Measurements from ENCODE around the gene ST8SIA2. TPM values are rescaled to one million over a fixed set of nuclear protein-coding genes. Genes with fewer than 3 reads are reported as not detected.

Gene ST8SIA2
- total and polyA plus RNA-seq, 4 donors: not detected

- H3K36me3 ChIP-seq (ENCODE audit: control insufficient read depth in 4 of 4, insufficient read depth in 3 of 4, low read depth in 1 of 4, low read length in 3 of 4): no peaks in the 10 kb centered on the region
- no peak overlapping the region for H3K9ac ChIP-seq (ENCODE audit: low read depth in 1 of 2, low read length in 2 of 2)
- H3K4me3 ChIP-seq (ENCODE audit: low read depth in 1 of 3, low read length in 3 of 3): no peak overlapping the region
- H3K4me1 ChIP-seq (ENCODE audit: control insufficient read depth in 4 of 4, insufficient read depth in 4 of 4, low read length in 3 of 4): no peaks in the 10 kb centered on the region
- 79% methylated on average over 2 of the region's 2 CpGs for WGBS
- TF ChIP-seq ATF3 (IDR thresholded peaks at IDR 0.05) (no peak), RAD21 (IDR thresholded peaks at IDR 0.05) (no peak), GABPA (IDR thresholded peaks at IDR 0.05 in 1 of 2, conservative IDR thresholded peaks at IDR 0.05 in 1 of 2) (no peak), NR2F2 (IDR thresholded peaks at IDR 0.05) (no peak), JUND (IDR thresholded peaks at IDR 0.05) (no peak), ZBTB33 (IDR thresholded peaks at IDR 0.05) (no peak), FOXA2 (IDR thresholded peaks at IDR 0.05) (no peak), HNF4A (conservative IDR thresholded peaks at IDR 0.05) (no peak), SP1 (IDR thresholded peaks at IDR 0.05) (no peak), TAF1 (conservative IDR thresholded peaks at IDR 0.05) (no peak), FOXA1 (IDR thresholded peaks at IDR 0.05) (no peak), EGR1 (IDR thresholded peaks at IDR 0.05; ENCODE audit: low read depth in 2 of 2) (no peak), HNF4G (IDR thresholded peaks at IDR 0.05) (no peak), RXRA (IDR thresholded peaks at IDR 0.05) (no peak), CTCF (IDR thresholded peaks at IDR 0.05; ENCODE audit: low read depth, low read length, missing input control) (no peak), YY1 (IDR thresholded peaks at IDR 0.05) (no peak)
- TF ChIP-seq, protein P1, sequence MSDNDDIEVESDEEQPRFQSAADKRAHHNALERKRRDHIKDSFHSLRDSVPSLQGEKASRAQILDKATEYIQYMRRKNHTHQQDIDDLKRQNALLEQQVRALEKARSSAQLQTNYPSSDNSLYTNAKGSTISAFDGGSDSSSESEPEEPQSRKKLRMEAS (IDR thresholded peaks at IDR 0.05): no peak
- TF ChIP-seq, protein P2, sequence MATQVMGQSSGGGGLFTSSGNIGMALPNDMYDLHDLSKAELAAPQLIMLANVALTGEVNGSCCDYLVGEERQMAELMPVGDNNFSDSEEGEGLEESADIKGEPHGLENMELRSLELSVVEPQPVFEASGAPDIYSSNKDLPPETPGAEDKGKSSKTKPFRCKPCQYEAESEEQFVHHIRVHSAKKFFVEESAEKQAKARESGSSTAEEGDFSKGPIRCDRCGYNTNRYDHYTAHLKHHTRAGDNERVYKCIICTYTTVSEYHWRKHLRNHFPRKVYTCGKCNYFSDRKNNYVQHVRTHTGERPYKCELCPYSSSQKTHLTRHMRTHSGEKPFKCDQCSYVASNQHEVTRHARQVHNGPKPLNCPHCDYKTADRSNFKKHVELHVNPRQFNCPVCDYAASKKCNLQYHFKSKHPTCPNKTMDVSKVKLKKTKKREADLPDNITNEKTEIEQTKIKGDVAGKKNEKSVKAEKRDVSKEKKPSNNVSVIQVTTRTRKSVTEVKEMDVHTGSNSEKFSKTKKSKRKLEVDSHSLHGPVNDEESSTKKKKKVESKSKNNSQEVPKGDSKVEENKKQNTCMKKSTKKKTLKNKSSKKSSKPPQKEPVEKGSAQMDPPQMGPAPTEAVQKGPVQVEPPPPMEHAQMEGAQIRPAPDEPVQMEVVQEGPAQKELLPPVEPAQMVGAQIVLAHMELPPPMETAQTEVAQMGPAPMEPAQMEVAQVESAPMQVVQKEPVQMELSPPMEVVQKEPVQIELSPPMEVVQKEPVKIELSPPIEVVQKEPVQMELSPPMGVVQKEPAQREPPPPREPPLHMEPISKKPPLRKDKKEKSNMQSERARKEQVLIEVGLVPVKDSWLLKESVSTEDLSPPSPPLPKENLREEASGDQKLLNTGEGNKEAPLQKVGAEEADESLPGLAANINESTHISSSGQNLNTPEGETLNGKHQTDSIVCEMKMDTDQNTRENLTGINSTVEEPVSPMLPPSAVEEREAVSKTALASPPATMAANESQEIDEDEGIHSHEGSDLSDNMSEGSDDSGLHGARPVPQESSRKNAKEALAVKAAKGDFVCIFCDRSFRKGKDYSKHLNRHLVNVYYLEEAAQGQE (IDR thresholded peaks at IDR 0.05): no peak
- DNase-seq (ENCODE audit: low spot score): no peak
- H3K27ac ChIP-seq (ENCODE audit: low read depth in 1 of 2, low read length in 2 of 2): no peak overlapping the region
- no peaks in the 10 kb centered on the region for H3K9me3 ChIP-seq (ENCODE audit: control insufficient read depth in 4 of 4, low read length in 3 of 4)
- H3K27me3 ChIP-seq (ENCODE audit: control insufficient read depth in 4 of 4, insufficient read depth in 4 of 4, low read length in 3 of 4): peaks cover 0 to 8% (median 3%) of the 10 kb centered on the region in 4 donors
Measured at GRCh38 chr15:92385096-92385495, 8.6 kb upstream of the ST8SIA2 start.
